ENCODE measurements around the gene CCDC124. TPM values are rescaled to one million over a fixed set of nuclear protein-coding genes. Genes with fewer than 3 reads are reported as not detected.
"Not testable (repeated sequence)": the region's sequence is repeated elsewhere in the genome, so short reads cannot be mapped to it uniquely, and the experiment has no call there.

Gene CCDC124
- total RNA-seq, 2 donors from 2014 or later = 52.4 to 90.5 TPM

- H3K4me1 Mint-ChIP-seq; H3K36me3 Mint-ChIP-seq (ENCODE audit: low read depth); H3K4me3 Mint-ChIP-seq; H3K27me3 Mint-ChIP-seq; H3K9me3 Mint-ChIP-seq; ATAC-seq (replicated peaks); H3K27ac Mint-ChIP-seq: not testable (repeated sequence)
Measured at GRCh38 chr19:17919122-17919521, 13.7 kb upstream of the CCDC124 start.

- Mint-ChIP-seq H3K36me3 (ENCODE audit: low read depth) (no peaks in the 10 kb centered on the region), H3K4me1 (no peaks in the 10 kb centered on the region), H3K4me3 (no peak overlapping the region), H3K27ac (no peak overlapping the region), H3K9me3 (no peaks in the 10 kb centered on the region), H3K27me3 (no peaks in the 10 kb centered on the region)
- no peak for ATAC-seq (replicated peaks)
Measured at GRCh38 chr19:17920527-17920926, 12.3 kb upstream of the CCDC124 start.

GRCh38 chr19:17922138-17922537 lies 10.7 kb upstream of the CCDC124 start:
- Mint-ChIP-seq H3K9me3 (no peaks in the 10 kb centered on the region), H3K27ac (no peak overlapping the region), H3K4me1 (no peaks in the 10 kb centered on the region), H3K36me3 (ENCODE audit: low read depth) (no peaks in the 10 kb centered on the region), H3K4me3 (no peak overlapping the region), H3K27me3 (no peaks in the 10 kb centered on the region)
- ATAC-seq (replicated peaks) = no peak

GRCh38 chr19:17926044-17926443 lies 6.8 kb upstream of the CCDC124 start:
- no peak overlapping the region for H3K27ac Mint-ChIP-seq
- ATAC-seq (replicated peaks) = no peak
- no peaks in the 10 kb centered on the region for H3K4me1 Mint-ChIP-seq
- no peaks in the 10 kb centered on the region for H3K36me3 Mint-ChIP-seq (ENCODE audit: low read depth)
- H3K4me3 Mint-ChIP-seq = no peak overlapping the region
- H3K9me3 Mint-ChIP-seq = no peaks in the 10 kb centered on the region
- no peaks in the 10 kb centered on the region for H3K27me3 Mint-ChIP-seq

GRCh38 chr19:17929056-17929455 lies 3.8 kb upstream of the CCDC124 start:
- H3K27me3 Mint-ChIP-seq = no peaks in the 10 kb centered on the region
- H3K36me3 Mint-ChIP-seq (ENCODE audit: low read depth) = no peaks in the 10 kb centered on the region
- peak; percentile 45 for ATAC-seq (replicated peaks)
- H3K9me3 Mint-ChIP-seq = no peaks in the 10 kb centered on the region
- H3K4me3 Mint-ChIP-seq = peak overlapping the region; percentile 38
- peak overlapping the region; percentile 22 for H3K27ac Mint-ChIP-seq
- peaks cover 4% of the 10 kb centered on the region for H3K4me1 Mint-ChIP-seq

GRCh38 chr19:17931532-17932191 lies 1.2 kb upstream of the CCDC124 start:
- peaks cover 10% of the 10 kb centered on the region for H3K36me3 Mint-ChIP-seq (ENCODE audit: low read depth)
- H3K27me3 Mint-ChIP-seq = no peaks in the 10 kb centered on the region
- peak overlapping the region; percentile 92 for H3K4me3 Mint-ChIP-seq
- peak overlapping the region; percentile 98 for H3K27ac Mint-ChIP-seq
- ATAC-seq (replicated peaks) = no peak
- H3K9me3 Mint-ChIP-seq = no peaks in the 10 kb centered on the region
- H3K4me1 Mint-ChIP-seq = peaks cover 4% of the 10 kb centered on the region

- Mint-ChIP-seq H3K27ac (peak overlapping the region; percentile 98), H3K27me3 (no peaks in the 10 kb centered on the region), H3K4me3 (peak overlapping the region; percentile 92), H3K4me1 (peaks cover 4% of the 10 kb centered on the region), H3K9me3 (no peaks in the 10 kb centered on the region), H3K36me3 (ENCODE audit: low read depth) (peaks cover 18% of the 10 kb centered on the region)
- no peak for ATAC-seq (replicated peaks)
Measured at GRCh38 chr19:17933414-17934129, 757 bp downstream of the CCDC124 start.

GRCh38 chr19:17936379-17936778 lies 3.6 kb downstream of the CCDC124 start:
- ATAC-seq (replicated peaks) = no peak
- no peak overlapping the region for H3K4me3 Mint-ChIP-seq
- H3K27me3 Mint-ChIP-seq = no peaks in the 10 kb centered on the region

GRCh38 chr19:17937371-17937900 lies 4.6 kb downstream of the CCDC124 start:
- H3K27ac Mint-ChIP-seq = no peak overlapping the region
- no peaks in the 10 kb centered on the region for H3K27me3 Mint-ChIP-seq
- peaks cover 4% of the 10 kb centered on the region for H3K4me1 Mint-ChIP-seq
- no peaks in the 10 kb centered on the region for H3K9me3 Mint-ChIP-seq
- peaks cover 47% of the 10 kb centered on the region for H3K36me3 Mint-ChIP-seq (ENCODE audit: low read depth)
- ATAC-seq (replicated peaks) = no peak
- no peak overlapping the region for H3K4me3 Mint-ChIP-seq

More at GRCh38 chr19:17936379-17936778, 3.6 kb downstream of the CCDC124 start:
- H3K27ac Mint-ChIP-seq = no peak overlapping the region
- H3K36me3 Mint-ChIP-seq (ENCODE audit: low read depth) = peaks cover 43% of the 10 kb centered on the region
- peaks cover 4% of the 10 kb centered on the region for H3K4me1 Mint-ChIP-seq
- no peaks in the 10 kb centered on the region for H3K9me3 Mint-ChIP-seq

- Mint-ChIP-seq H3K4me3 (no peak overlapping the region), H3K27me3 (no peaks in the 10 kb centered on the region), H3K36me3 (ENCODE audit: low read depth) (peaks cover 47% of the 10 kb centered on the region), H3K27ac (no peak overlapping the region), H3K9me3 (no peaks in the 10 kb centered on the region), H3K4me1 (peaks cover 4% of the 10 kb centered on the region)
- ATAC-seq (replicated peaks) = peak; percentile 100
Measured at GRCh38 chr19:17938092-17938845, 5.5 kb downstream of the CCDC124 start.

GRCh38 chr19:17942181-17942580 lies 9.4 kb downstream of the CCDC124 start:
- no peak for ATAC-seq (replicated peaks)
- no peaks in the 10 kb centered on the region for H3K27me3 Mint-ChIP-seq
- H3K27ac Mint-ChIP-seq = no peak overlapping the region
- peaks cover 12% of the 10 kb centered on the region for H3K4me1 Mint-ChIP-seq
- no peak overlapping the region for H3K4me3 Mint-ChIP-seq
- no peaks in the 10 kb centered on the region for H3K9me3 Mint-ChIP-seq
- peaks cover 39% of the 10 kb centered on the region for H3K36me3 Mint-ChIP-seq (ENCODE audit: low read depth)

GRCh38 chr19:17942582-17943273 lies 9.9 kb downstream of the CCDC124 start:
- Mint-ChIP-seq H3K4me3 (no peak overlapping the region), H3K9me3 (no peaks in the 10 kb centered on the region), H3K27me3 (no peaks in the 10 kb centered on the region), H3K36me3 (ENCODE audit: low read depth) (peaks cover 45% of the 10 kb centered on the region), H3K27ac (no peak overlapping the region), H3K4me1 (peaks cover 15% of the 10 kb centered on the region)
- ATAC-seq (replicated peaks) = no peak

- Mint-ChIP-seq H3K36me3 (ENCODE audit: low read depth) (peaks cover 37% of the 10 kb centered on the region), H3K9me3 (no peaks in the 10 kb centered on the region), H3K27me3 (no peaks in the 10 kb centered on the region), H3K4me1 (peaks cover 15% of the 10 kb centered on the region), H3K27ac (no peak overlapping the region), H3K4me3 (no peak overlapping the region)
- ATAC-seq (replicated peaks) = no peak
Measured at GRCh38 chr19:17943274-17944221, 10.7 kb downstream of the CCDC124 start.
